ENCODE data around the gene CTTN.

The CTTN gene

DNA sequence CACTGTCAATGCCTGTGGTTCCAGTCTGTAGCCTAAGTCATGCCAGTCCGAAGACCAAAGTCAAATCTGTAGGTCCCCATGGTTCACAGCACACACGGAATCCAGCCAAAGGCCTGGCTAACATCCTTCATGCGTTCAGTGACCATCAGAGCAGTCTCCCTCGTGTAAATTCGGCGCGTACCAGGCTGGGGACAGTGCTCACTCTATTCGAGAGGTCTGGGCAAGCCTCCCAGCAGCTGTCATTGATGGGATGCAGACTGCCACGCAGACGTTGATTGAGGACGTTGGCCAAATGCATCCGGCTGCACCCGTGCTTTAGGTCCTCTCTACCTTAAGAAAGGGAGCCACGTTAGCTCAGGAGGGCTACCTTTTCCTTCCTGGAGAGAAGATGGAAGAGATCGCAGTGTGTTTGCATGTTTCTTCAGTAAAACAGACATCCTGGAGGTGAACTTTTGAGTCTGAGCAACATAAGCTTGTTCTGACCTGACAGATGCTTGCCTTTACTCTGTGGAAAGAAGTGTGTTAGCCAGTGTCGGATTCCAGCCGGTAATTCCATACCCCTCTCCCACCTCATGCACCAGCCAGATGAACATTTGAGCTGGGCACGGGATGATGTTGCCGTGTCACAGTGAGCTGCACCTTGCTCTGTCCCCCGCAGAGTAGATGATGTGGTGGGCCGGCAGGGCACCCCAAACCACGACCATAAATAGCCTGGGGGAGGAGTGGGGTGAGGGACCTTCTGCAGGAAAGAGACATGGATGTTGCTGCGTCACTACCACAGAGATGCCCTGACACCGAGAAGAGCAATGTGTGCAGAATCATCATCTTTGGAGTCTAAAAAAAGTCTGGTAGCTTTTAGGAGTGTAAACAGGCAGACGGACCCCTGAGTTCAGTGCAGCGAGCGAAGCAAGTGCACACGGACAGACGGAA, 12.2 kb downstream of the CTTN start:
- no peak for DNase-seq

DNA sequence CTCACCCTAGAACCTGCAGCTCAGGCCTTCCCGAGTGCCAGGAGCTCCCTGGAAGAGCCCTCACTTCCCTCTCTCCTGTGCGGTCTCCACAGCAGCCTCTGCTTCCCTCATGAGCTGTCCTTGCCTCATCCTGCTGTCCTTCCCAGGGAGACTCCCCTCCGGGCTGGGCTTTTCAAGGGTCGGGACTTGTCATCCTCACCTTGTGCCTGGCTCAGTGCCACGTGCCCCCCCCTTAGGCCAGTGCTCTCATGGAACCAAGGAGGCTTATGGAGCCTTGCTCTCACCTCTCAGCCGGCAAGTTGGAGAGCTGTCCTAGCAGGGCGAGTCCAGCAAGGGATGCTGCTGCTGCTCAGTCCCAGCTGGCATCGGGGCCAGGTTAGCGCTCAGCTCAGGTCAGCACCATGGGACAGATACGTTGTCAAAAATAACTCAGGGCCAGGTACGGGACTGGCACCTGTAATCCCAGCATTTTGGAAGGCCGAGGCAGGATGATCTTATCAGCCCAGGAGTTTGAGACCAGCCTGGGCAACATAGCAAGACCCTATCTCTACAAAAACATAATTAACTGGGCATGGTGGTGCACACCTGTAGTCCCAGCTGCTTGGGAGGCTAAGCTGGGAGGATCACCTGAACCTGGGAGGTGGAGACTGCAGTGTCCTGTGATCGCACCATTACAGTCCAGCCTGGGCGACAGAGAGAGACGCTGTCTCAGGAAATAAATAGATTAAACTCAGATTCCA, 13.6 kb downstream of the CTTN start:
- no peak for DNase-seq

DNA sequence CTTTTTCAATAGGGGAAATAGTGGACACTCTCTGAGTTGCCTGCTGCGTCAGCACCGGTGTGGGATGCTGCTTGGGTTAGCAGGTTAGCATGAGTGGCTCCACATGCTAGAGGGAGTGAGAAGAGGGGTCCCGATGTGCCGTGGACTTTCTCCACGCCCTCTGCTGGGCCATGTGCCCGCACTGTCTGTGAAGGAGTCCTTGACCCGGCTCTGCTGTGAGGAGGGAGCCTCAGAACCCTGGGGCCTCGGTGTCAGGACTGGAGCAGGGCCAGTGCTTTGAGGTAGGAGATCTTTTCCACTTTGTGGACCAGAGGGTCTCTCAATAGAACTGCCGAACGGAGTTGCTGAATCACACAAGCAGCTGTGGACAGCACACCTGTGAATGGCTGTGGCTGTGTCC, 14.8 kb downstream of the CTTN start:
- DNase-seq, result no peak

DNA sequence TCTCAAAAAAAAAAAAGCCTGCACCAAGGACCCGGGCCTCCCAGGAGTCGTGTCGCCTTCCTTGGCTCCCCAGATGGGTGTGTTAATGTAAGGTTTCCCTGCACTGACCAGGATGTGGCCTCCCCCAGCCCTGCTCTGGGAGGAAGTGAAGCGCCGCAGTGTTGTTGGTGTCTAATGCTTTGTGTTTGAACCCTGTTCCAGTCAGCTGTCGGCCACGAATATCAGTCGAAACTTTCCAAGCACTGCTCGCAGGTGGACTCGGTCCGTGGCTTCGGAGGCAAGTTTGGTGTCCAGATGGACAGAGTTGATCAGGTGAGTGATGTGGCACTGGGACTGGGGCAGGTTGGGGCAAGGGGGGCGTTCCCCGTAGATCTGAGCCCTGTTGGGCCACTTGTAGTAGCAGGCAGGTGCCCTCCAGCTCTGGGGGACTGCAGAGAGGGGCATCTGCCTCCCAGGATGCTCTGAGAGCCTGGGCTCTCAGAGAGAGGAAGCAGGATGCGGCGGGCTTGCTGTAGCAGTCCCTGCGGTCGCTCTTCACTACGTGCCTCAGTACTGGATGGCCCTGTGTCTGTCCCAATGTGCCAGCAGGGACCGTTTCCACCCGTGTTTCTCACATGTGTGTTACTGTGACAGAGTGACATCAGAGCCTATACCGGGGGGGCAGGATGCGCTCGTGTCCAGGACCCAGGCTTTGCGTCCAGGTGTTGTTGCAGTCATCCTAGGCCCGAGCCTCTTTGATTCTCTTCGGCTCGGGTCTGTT, 16.2 kb downstream of the CTTN start:
- DNase-seq, result no peak

DNA sequence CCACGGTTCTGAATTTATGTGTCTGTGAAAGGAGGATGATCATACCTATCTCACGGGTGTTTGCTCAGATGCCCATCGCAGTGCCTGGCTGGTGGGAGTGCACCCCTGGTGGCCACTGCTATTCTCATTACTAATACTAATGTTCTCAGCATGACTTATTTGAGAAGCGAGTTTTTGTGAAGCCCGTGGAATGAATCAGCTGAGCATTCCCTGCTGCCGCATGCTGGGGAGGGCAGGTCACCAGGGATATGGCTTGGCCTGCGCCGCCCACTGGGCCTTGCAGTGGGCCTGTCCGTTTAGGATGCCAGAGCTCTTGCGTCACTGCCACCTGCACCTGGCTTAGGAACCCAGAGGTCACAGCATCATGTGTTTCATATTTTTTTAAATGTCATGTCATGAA, 16.9 kb downstream of the CTTN start:
- no peak for DNase-seq

DNA sequence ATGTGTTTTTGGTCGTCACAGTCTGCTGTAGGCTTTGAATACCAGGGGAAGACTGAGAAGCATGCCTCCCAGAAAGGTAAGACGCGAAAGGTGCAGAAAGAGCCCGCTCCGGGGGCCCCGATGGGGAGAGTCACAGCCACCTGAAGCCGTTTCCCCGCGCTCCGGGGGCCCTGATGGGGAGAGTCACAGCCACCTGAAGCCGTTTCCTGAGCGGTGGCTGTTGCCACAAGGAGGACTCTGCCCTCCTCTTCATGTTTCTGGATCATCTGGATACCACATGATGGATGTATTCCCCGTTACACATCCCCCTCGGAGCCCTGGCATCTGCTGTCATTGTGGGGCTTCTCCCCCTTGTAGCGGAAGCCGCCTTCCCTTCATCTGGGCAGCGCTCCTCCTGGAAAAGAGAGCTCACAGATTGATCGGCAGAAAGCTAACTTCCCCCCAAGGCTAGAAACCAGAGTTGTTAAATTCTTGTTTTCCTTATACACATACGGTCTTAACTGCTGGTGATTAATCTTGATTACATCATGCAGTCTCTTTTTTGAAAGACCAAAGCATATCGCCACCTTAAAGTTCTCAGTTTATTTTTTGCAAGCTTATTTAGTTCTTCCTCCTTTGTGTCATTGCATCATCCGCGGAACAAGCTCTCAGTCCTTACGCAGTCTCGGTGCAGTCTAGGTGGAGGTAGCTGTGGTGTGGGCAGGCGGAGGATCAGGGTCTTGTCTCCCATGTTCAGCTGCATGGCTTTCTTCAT, 17.5 kb downstream of the CTTN start:
- no peak for DNase-seq

DNA sequence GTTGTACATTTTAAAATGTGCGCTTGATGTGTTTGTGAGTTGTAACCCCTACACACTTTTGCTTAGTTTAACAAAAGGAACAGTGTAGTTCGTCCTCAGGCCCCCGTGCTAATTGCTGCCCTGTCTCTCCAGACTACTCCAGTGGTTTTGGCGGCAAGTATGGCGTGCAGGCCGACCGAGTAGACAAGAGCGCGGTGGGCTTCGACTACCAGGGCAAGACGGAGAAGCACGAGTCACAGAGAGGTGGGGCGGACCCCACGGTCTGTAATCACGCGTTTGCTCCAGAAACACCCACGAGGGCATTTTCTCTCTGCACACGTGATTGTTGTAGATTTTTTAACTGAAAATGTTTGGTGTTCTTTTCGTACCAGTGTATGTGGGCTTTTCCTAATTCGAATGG, 18.6 kb downstream of the CTTN start:
- no peak for DNase-seq

DNA sequence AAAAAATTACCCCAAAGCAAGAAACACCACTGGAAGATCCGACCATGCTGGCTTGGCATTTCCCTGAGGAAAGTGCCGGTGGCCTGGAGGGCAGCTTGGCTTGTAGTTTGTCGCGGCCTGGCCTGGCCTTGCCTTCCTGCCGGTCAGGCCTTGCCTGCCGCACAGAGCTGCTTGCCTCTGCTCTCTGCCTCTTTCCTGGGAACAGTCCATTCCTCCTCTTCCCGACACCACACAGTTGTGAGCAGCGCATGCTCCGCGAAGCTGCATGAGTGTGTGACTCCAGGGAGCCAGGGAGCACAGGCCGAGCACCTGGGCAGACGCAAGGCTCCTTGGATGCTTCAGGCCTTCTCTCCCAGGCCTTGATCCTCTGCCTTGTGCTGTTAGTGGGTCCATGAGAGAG, 19.8 kb downstream of the CTTN start:
- no peak for DNase-seq

DNA sequence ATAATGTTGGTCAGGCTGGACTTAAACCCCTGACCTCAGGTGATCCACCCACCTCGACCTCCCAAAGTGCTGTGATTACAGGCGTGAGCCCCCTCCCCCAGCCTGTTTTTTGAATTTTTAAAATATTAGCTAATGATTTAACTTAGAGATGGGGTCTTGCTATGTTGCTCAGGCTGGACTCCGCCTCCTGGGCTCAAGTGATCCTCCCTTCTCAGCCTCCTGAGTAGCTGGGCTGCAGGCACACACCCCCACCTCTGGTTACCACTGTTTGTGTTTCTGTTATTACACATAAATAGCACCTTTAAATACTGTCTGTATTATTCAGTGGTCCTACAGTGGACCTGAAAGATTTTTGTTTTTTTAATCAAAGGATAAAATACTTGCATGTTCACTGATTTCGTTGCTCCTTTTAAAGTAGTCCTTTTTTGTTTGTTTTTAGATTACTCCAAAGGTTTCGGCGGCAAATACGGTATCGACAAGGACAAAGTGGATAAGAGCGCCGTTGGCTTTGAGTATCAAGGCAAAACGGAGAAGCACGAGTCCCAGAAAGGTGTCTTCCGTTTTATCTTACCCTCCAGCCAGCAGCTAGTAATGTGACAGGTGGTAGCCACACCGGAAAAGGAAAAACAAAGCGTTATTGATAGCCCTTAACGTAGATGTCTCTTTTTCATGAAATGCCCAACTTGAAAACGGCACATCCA, 21.1 kb downstream of the CTTN start:
- DNase-seq, result no peak

DNA sequence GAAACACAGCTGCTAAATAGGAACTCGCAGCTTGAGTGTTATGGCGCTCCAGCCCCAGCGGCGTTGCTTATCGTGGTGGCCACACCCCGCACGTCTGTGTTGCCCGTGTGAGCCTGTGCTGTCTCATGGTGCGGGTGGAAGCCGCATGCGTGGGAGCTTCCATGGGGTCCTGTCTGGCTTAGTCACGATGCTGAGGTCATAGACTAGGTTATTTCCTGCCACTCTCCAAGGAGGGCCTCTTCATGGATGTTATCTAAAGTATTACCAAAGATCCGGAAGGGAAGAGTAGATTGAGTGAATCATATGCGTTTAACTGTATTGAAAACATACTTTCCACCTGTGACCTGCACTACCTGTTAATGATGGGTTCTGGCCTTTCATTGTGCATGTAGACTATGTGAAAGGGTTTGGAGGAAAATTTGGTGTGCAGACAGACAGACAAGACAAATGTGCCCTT, 21.7 kb downstream of the CTTN start:
- no peak for DNase-seq

DNA sequence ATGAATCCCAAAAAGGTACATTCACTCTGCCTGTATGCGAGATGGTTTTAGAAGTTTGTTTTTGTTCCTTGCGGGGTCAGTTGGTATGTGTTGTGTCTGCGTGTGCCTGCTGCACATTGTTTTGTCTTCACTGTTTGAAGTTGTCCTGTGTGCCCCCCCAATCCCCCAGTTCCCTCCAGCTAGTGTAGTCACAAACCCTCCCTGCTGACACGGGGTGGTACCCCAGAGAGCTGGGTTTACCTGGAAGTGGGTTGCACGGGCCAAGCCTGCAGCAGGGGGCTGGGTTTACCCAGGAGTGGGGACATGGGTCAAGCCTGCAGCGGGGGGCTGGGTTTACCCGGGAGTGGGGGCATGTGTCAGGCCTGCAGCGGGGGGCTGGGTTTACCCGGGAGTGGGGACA, 22.2 kb downstream of the CTTN start:
- no peak for DNase-seq

DNA sequence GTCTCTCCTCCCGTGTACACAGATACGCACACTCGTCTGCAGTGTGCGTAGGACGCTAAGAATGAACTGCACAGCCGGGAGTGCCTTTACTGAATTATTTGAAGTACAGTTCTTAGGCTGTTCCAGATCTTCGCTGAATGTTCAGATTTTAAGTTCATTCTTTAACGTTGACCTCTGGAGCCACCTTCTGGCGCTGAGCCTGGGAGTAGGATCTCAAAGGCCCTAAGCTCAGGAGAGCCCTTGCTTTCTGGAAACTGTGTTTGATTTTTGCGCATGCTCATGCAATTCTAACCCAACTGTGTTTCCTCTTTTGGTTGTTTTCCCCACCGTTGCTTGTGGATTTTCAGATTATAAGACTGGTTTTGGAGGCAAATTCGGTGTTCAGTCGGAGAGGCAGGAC, 22.8 kb downstream of the CTTN start:
- DNase-seq, result no peak

DNA sequence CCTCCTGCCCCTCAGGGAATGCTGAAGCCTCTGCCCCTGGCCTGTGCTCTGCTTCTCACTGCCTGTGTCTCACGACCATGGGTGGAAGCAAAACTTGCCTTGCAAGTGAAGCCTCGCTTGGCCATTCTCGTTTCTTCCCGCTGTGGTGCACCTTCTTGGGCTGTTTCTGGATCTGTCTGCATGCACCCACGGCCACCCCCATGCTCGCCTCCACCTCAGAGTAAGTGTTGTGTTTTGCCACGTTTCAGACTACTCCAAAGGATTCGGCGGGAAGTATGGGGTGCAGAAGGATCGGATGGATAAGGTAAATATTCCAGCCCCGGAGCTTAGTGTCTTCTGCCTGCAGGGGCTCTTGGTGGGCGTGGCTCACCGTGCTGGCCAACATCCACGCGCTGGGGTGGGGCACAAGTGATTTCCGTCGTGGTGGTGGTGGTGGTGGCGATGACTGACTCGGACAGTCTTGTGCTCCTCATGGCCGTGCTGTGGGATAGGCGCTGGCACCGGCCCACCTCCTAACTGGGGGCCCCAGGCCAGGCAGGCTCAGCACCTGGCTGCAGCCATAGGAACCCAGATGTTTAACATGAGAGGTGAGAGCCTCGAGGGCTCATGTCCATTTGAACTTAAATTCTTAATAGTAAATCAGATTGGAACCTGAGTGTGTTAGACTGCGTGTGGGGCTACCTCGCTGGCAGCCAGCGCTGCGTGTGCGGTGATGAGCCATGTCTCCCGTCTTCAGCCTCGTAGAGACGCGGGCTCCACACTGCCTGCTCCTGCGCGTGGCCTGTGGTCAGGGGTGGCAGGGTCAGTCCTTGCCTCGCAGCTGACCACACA, 24.6 kb downstream of the CTTN start:
- DNase-seq, result no peak

DNA sequence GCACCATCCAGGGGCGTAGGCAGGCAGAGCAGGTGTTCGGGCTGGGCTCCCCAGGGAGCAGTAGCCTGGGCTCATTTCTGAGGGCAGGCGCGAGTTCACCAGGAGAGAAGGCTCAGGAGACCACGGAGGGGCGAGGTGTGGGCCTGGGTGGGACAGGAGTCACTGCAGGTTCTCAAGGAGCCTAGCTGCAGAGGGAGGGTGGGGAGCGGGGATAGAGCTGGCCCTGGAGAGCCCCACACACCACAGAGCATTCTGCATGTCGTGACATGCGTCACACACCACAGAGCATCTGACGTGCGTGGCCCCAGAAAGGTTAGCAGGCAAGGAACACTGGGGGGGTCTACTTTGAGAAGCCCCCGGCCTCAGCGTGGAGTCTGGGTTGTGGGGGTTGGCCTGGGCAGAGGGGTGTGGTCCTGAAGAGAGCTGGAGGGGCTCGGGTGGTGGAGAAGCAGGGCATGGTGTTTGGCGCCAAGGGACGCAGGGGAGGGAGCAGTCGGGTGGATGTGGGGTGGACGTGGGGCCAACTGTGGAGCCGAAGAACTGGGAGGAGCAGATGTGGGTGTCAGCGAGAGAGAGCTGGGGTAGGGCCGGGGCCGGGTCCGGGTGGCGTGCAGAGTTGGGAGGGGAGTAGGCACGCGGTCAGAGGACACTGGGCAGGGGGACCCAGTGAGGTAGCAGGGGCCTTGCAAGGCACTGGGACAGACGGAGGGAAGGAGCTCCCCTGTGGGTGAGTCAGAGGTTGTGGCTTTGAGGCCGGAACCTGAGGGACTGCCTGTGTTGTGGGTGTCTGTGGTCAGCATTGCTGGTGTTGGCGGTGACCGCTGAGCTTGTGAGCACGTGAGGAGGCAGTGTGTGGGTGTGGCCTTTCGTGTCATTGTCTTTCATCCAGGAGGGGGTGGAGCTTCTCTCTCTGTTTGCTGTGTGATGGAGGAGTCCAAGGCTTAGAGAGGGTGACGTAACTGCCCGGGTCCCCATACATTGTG, 25.5 kb downstream of the CTTN start:
- no peak for DNase-seq

DNA sequence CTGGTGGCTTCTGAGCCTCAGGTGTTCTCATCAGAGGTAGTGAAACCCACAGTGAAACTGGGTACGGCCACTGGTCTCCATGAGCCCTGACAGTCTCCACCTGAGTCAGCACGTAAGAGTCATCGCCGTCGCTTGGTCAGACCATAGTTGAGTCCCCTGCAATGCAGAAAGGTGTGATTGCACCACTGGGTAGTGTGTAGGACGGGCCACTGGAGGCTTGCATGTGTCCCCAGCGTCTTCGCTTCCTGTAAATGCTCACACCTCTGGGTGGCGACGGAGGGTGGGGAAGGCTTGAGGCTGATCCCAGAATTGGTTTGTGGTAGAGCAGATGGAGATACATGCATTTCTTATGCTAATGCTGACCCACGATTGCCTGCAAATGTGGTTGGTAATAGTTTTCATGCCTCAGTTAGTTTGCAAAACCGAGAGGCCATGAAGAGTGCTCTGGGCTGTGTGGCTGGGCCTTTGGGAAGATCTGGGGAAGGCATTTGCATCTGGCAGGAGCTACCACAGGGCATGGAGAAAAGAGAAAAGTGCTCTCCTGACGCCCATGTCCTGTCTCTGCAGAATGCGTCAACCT, 26.5 kb downstream of the CTTN start:
- DNase-seq, result no peak

DNA sequence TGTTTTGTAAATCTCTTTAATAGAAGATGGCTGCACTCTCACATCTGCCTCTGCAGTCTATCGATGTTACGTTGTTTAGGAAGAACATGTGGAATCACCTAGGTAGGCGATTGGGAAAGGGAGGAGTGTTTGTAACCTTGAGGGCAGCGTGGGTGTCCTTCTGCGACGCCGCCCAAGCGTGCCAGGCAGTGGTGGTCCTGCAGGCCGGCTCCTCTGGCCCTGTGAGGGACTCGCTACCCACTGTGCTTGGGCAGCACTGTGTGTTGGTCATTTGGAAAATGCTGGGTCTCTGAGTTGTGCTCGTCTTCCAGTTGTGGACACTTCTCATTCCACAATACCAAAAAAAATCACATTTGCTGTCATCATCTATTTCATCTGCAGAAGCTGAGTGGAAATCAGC, 29.1 kb downstream of the CTTN start:
- DNase-seq, result no peak

DNA sequence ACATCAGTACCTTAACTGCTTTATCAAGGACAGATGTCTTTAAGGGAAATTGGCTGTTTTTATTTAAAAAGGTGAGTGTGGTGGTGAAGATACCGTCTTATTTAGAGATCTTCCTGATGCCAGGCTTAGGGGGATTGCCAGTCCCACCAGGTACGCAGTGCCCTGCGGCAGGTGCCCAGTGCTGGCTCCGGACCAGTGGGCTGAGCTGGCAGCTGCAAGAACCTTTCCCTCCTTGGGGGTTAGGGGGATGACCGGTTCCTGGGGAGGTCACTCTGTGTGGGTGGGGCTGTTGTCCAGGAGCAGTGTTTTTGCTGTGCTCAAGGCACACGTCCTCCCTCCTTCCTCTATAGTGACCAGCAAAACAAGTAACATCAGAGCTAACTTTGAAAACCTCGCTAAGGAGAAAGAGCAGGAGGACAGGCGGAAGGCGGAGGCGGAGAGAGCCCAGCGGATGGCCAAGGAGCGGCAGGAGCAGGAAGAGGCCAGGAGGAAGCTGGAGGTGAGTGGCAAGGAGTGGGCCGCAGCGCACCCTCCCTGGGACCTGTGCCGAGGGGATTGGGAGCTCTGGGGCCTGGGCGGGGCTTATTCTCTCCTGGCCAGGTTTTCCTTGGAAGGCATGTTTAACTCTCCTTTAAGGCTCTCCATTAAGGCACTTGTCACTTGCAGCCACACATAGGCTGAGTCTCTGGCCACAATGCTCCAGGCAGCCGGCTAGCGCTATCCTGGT, 30.5 kb downstream of the CTTN start:
- DNase-seq, result no peak

DNA sequence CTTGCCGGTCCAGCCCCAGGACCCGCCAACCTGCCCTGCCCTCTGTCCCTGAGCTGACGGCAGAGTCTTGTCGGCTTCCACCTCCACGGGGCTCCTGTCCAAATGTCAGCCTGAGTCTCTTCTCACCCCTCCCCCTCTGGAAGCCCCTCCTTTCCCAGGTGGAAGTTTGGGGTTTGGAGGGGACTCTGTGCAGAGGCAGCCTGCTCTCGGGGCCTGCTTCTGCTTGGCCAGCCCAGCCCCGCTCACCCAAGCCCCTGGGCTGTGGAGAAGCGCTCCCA, 31.0 kb downstream of the CTTN start:
- DNase-seq, result no peak

Measured in activated T-cell treated with anti-CD3 and anti-CD28 coated beads for 4 hours (primary cell).